Endothelial cell of umbilical vein (primary cell): Measurements from ENCODE around the gene PDE10A. TPM values are rescaled to one million over a fixed set of nuclear protein-coding genes. Genes with fewer than 3 reads are reported as not detected.

Experiments used
- BruUV-seq: library from RNA; stranded (reverse); fragments of 400-500 nt; replicated peaks from 2 replicates; lab custom pipeline; 2021; lab: Mats Ljungman, UMichigan
- CTCF ChIA-PET: fragments of 300-600, 350-600 bp; sonication (Branson Sonifier 250); formaldehyde crosslinking; loops from one replicate; lab custom pipeline; 2021; ENCODE audit warnings: antibody characterized with exemption, inconsistent platforms; lab: Charles Lee
- POLR2A ChIA-PET: fragments of 300-600, 350-600 bp; sonication (Branson Sonifier 250); formaldehyde crosslinking; loops from one replicate; lab custom pipeline; 2021; ENCODE audit warnings: antibody characterized with exemption, inconsistent platforms; lab: Charles Lee
- DNase-seq: peaks from one replicate; pipeline ENCODE4 v3.0.0-alpha.2; 2011; ENCODE audit warnings: low read depth, low spot score
- FAIRE-seq: peaks from 2 replicates; lab custom pipeline; 2011; peaks lifted over from hg19 to GRCh38; lab: Jason Lieb, UNC
- H2AFZ ChIP-seq: 2 replicates; pipeline ENCODE4 v1.6.0; 2012; ENCODE audit warnings: low read depth, low read length, control low read depth, inconsistent platforms
- H3K27ac ChIP-seq: 2 replicates; pipeline ENCODE4 v1.5.1; 2011; ENCODE audit warnings: low read depth, mild to moderate bottlenecking, control low read depth, low read length, moderate library complexity; ENCODE audit not compliant: insufficient read depth
- H3K27me3 ChIP-seq, 2 experiments: 2 replicates each; pipeline versions ENCODE4 v1.6.0 to v1.6.1; 2011; ENCODE audit warnings: low read length in 2 of 2, mixed read lengths in 1 of 2; ENCODE audit not compliant: control insufficient read depth in 2 of 2, insufficient read depth in 2 of 2
- H3K36me3 ChIP-seq, 2 experiments: 2 replicates in 1 of 2; 3 replicates in 1 of 2; pipeline ENCODE4 v1.5.1; 2011; ENCODE audit warnings: low read length in 2 of 2, mild to moderate bottlenecking in 1 of 2, moderate library complexity in 1 of 2; ENCODE audit not compliant: control insufficient read depth in 2 of 2, insufficient read depth in 2 of 2; ENCODE audit errors: extremely low read depth in 1 of 2
- H3K4me1 ChIP-seq: 3 replicates; pipeline ENCODE4 v1.5.1; 2011; ENCODE audit warnings: mild to moderate bottlenecking, low read length; ENCODE audit not compliant: control insufficient read depth, insufficient read depth; ENCODE audit errors: extremely low read depth
- H3K4me2 ChIP-seq: 2 replicates; pipeline ENCODE4 v1.6.1; 2011; ENCODE audit warnings: low read length, control low read depth, mixed read lengths; ENCODE audit not compliant: insufficient read depth
- H3K4me3 ChIP-seq, 3 experiments: fragments of 200-600 bp in 1 of 3; sonication (generic), shearing (Covaris generic) in 1 of 3; replicated peaks in 1 of 3; 2 replicates each; pipeline ENCODE4 v1.5.1; 2011 to 2016; ENCODE audit warnings: control low read depth in 3 of 3, low read length in 3 of 3, mild to moderate bottlenecking in 2 of 3, inconsistent platforms in 1 of 3, low read depth in 1 of 3, moderate library complexity in 1 of 3; ENCODE audit not compliant: insufficient read depth in 1 of 3
- H3K79me2 ChIP-seq: 2 replicates; pipeline ENCODE4 v1.6.0; 2012; ENCODE audit warnings: low read length, inconsistent platforms; ENCODE audit not compliant: control insufficient read depth, insufficient read depth
- H3K9ac ChIP-seq: replicated peaks from 2 replicates; pipeline ENCODE3; 2011; ENCODE audit warnings: low read length, control low read depth; ENCODE audit not compliant: insufficient read depth; ENCODE audit errors: extremely low read depth
- H3K9me1 ChIP-seq: replicated peaks from 3 replicates; pipeline ENCODE4 v1.6.0; 2011; ENCODE audit warnings: mild to moderate bottlenecking, low read length; ENCODE audit not compliant: control insufficient read depth, insufficient read depth; ENCODE audit errors: extremely low read depth
- H3K9me3 ChIP-seq: replicated peaks from 2 replicates; pipeline ENCODE4 v1.5.1; 2012; ENCODE audit warnings: low read length, inconsistent platforms; ENCODE audit not compliant: control insufficient read depth, insufficient read depth
- H4K20me1 ChIP-seq: replicated peaks from 2 replicates; pipeline ENCODE3; 2011; ENCODE audit warnings: mild to moderate bottlenecking, low read length; ENCODE audit not compliant: control insufficient read depth, insufficient read depth; ENCODE audit errors: extremely low read depth
- EZH2 ChIP-seq: IDR thresholded peaks from 2 replicates; pipeline ENCODE4 v1.6.1; 2012; ENCODE audit warnings: borderline replicate concordance, low read depth, mild to moderate bottlenecking, moderate library complexity, low read length, inconsistent platforms; ENCODE audit not compliant: severe bottlenecking
- GATA2 ChIP-seq: IDR thresholded peaks from 2 replicates; pipeline ENCODE4 v1.7.0; 2011; ENCODE audit warnings: low read depth, mild to moderate bottlenecking, moderate library complexity, mixed read lengths, low read length; ENCODE audit not compliant: insufficient read length, insufficient read depth
- MAX ChIP-seq: IDR thresholded peaks from 2 replicates; pipeline ENCODE4 v1.6.1; 2011; ENCODE audit not compliant: insufficient read depth, insufficient read length
- dilution Hi-C: fragments of 300-500 bp; cut with MboI; formaldehyde crosslinking; loops from one replicate; pipeline ENCODE4 v1.15.0; 2019; ENCODE audit warnings: low sequenced_read_pairs; ENCODE audit not compliant: extremely low pct_ligation_motif_present
- intact Hi-C: fragments of 100-400 bp; cut with micrococcal nuclease; formaldehyde crosslinking; loops from one replicate; pipeline ENCODE4 v1.10.0; 2022
- polyA plus RNA-seq, 4 experiments: library from polyadenylated mRNA; depleted of rRNA in 3 of 4; stranded (reverse) in 3 of 4; unstranded in 1 of 4; fragments of >200 nt; gene quantifications; 2 replicates each; pipeline versions ENCODE4 v1.2.1 to v1.2.3, GENCODE V29; 2011 to 2012; ENCODE audit warnings: missing spikeins in 1 of 4
- total RNA-seq: library from RNA; stranded (reverse); gene quantifications from 2 replicates; pipeline ENCODE4 v1.2.3, GENCODE V29; 2021

The PDE10A gene
- total and polyA plus RNA-seq, 2 donors (not counting 3 experiments of a cell fraction or from before 2014, with no cell fraction given) = 0.86 to 2.9 TPM

- H2AFZ ChIP-seq = peak overlapping the region; percentile 71
- H3K4me3 ChIP-seq = peak overlapping the region; percentile 43 to 83 (median 50)
- H3K9ac ChIP-seq = peak overlapping the region; percentile 66
- ChIA-PET CTCF (interaction anchor here (1.4 to 1.6 kb wide), 3 partner anchors 16 to 221 kb away, joined by 3 to 19 read pairs (median 5); no protein-coding TSS in a partner anchor), POLR2A (no interaction called here)
- peak; percentile 33 for TF ChIP-seq EZH2
- no peak for TF ChIP-seq GATA2
- no peaks in the 10 kb centered on the region for H4K20me1 ChIP-seq
- peak overlapping the region; percentile 17 for H3K27ac ChIP-seq
- no peak for DNase-seq
- intact Hi-C loops (loop anchor here (1.0 to 5.0 kb wide), 4 partner anchors 25 to 114 kb away; no protein-coding TSS in a partner anchor), dilution Hi-C loops (no loop called here)
- no peaks in the 10 kb centered on the region for H3K9me1 ChIP-seq
- H3K9me3 ChIP-seq = no peaks in the 10 kb centered on the region
- peaks cover 2% of the 10 kb centered on the region for H3K79me2 ChIP-seq
- no peak for FAIRE-seq
- H3K27me3 ChIP-seq = peaks cover 33 to 51% of the 10 kb centered on the region in 2 experiments
- no TSS peak for BruUV-seq
- H3K4me1 ChIP-seq = peaks cover 13% of the 10 kb centered on the region
- peak overlapping the region; percentile 61 for H3K4me2 ChIP-seq
- H3K36me3 ChIP-seq = no peaks in the 10 kb centered on the region
These were observed 2.0 kb downstream of the PDE10A start for GRCh38 chr6:165660857-165661663.

- DNase-seq (no peak), FAIRE-seq (no peak)
- peak overlapping the region; percentile 43 to 83 (median 50) for H3K4me3 ChIP-seq
- POLR2A ChIA-PET = no interaction called here
- H3K27me3 ChIP-seq = peaks cover 29 to 42% of the 10 kb centered on the region in 2 experiments
- peak overlapping the region; percentile 66 for H3K9ac ChIP-seq
- peaks cover 13% of the 10 kb centered on the region for H3K4me1 ChIP-seq
- H3K9me1 ChIP-seq = no peaks in the 10 kb centered on the region
- H3K36me3 ChIP-seq = no peaks in the 10 kb centered on the region
- no peaks in the 10 kb centered on the region for H4K20me1 ChIP-seq
- no peak overlapping the region for H3K27ac ChIP-seq
- H3K4me2 ChIP-seq = peak overlapping the region; percentile 61
- BruUV-seq = no TSS peak
- TF ChIP-seq EZH2 (peak; percentile 20), MAX (no peak)
- peak overlapping the region; percentile 71 for H2AFZ ChIP-seq
- H3K9me3 ChIP-seq = no peaks in the 10 kb centered on the region
- dilution Hi-C loops (no loop called here), intact Hi-C loops (loop anchor here (1.0 to 5.0 kb wide), 4 partner anchors 24 to 115 kb away; no protein-coding TSS in a partner anchor)
- H3K79me2 ChIP-seq = peaks cover 2% of the 10 kb centered on the region
- CTCF ChIA-PET = interaction anchor here (1.6 to 4.1 kb wide), 2 partner anchors 16 to 220 kb away, joined by 7 to 20 read pairs; no protein-coding TSS in a partner anchor
These were observed 2.8 kb downstream of the PDE10A start for GRCh38 chr6:165659945-165660856.
